Renal cortex interstitium (tissue), 11 donors: ENCODE results near the gene TKT. TPM values are rescaled to one million over a fixed set of nuclear protein-coding genes. Genes with fewer than 3 reads are reported as not detected.

Experiments used
- DNase-seq, 11 donors: peaks; one replicate each; pipeline ENCODE4 v3.0.0-alpha.2; 2013; ENCODE audit warnings: low read depth in 9 of 11, low spot score in 4 of 11; ENCODE audit errors: extremely low read depth in 1 of 11
- polyA plus RNA-seq, 3 donors: library from polyadenylated mRNA; unstranded; fragments of 120-200 nt; gene quantifications; one replicate each; pipeline ENCODE4 v1.2.1, GENCODE V29; 2013; ENCODE audit not compliant: insufficient read length in 3 of 3

The TKT gene
- polyA plus RNA-seq, 3 donors, result 94.9 to 131 (median 113) TPM

DNA sequence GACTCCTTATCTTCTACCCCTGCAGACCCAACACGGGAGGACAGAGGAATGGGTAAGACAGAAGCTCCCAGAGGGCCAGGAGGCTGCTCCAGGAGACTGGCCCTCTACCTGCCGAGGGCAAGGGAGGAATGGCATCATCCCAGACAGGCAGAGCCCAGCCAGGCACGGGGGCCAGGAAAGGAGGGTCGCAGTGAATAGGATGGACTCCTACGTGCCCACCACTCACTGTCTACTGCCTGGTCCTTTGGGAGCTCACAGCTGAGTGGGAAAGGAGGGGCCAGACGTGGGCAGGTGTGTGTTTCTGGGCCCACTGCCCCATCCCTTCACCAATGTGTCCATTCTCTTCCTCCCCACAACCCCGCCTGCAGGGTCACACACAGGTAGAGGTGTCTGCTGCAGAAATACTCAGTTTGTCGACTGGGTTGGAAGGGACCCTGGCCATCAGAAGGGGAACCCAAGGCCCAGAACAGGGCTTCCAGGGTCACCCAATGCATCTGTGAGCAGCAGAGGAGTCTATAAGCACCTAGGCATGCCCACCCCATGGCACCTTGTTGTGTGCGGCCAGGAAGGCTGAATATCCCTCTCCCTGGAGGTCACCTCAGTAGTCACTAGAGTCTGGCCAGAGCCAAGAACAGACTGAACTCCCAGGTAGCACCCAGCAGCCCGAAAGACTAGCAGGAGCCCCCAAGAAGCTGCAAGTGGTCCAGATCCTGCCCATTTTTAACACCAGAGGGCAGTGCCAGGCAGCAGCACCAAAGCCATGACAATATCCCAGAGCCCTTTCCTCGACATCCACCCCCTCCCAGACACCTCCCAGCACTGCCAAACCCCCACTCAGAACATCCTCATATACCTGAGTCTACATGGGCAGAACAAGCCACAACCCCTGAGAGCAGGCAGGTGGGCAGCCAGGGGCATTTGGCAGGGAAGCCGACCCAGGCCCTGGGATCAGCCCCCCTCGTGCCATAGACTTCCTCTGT, 24.0 kb downstream of the TKT start:
- DNase-seq, result no peak

GRCh38 chr3:53230789-53231188, 25.0 kb downstream of the TKT start:
- DNase-seq, result no peak

GRCh38 chr3:53230041-53230621, 25.7 kb downstream of the TKT start:
- no peak for DNase-seq

GRCh38 chr3:53229606-53230005, 26.2 kb downstream of the TKT start:
- no peak for DNase-seq

- DNase-seq, result no peak
These were observed 26.7 kb downstream of the TKT start for GRCh38 chr3:53229171-53229570.

DNA sequence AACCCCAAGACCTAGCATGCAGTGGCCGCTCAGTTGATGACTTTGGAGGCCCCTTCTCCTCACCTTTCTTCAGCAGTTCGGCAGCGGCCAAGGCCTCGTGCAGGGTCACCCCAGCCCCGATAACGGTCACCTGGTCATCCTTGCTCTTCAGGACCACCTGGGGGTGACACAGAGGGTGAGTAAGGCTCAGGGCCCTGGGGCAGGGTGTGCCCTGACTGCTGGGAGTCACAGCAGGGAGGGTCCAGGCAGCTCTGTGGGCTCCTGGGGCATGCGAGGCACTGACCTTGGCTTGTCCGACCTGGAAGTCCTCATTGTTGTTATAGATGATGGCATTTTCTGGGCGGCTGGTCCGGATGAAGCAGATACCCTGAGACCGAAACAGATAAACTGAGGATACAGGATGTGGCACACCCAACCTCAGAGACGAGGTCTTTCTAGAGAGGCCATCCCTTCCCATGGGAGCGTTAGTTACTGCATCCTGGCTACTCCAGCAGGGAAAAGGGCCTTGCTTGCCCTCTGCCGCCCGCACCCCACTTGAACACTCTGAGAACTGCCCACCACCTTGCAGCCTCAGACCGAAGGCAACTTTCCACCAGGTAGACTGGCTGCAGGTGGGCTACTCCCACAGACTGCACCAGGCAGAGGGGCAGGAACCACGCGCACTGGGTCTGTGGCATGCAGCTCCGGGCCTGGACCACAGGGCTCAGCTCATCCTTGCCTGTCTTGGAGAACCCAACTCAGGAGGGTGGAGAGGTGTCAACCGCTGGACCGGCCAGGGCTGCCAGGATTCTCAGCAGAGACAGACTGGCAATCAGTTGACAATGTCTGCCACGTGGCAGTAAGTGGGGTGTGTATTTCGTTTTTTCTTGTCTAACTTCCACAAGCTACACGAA, 27.6 kb downstream of the TKT start:
- no peak for DNase-seq

DNA sequence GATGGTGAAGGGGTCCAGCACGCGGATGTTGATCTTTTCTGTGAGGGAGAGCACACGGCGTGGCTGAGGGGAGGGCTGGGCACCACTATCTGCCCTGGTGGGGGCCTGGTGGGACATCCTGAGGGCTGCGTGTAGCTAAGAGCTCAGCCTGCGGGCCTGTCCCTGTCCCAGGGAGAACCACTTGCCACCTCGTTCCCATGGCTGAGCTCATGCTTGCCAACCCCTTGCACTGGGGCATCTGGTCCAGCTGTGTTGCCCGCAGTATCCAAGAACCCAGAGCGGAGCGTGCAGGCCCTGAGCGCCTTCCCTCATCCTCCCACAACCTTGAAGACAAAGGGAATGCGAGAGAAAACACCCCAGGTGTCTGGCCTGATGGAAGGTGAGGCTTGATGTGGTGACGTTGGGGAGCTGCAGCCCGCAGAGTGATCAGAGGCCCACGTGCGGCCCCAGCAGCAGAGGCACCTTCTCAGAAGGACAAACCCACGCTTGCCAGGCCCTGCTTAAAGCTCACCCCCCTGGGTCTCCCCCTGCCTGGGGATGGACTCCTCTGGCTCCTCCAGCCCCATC, 28.9 kb downstream of the TKT start:
- no peak for DNase-seq

GRCh38 chr3:53226142-53226840, 29.5 kb downstream of the TKT start:
- DNase-seq, result no peak

DNA sequence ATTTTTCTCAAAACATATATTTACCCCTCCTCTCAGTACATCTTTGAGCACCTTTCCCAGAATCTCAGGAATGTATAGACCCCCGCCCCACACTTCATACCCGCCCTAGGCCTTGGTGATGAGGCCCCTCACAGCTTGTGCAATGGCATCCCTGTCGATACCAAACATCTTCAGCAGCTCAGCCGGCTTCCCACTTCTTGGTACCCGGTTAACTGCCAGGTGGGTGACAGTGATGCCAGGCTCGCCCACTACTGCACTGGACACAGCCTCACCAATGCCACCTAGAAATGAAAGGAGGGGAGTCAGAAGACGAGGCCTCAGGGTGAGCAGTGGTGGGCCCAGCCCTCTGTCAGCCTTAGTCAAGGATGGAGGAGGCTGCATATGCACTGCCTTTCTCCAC, 30.2 kb downstream of the TKT start:
- no peak for DNase-seq

GRCh38 chr3:53225181-53225580, 30.6 kb downstream of the TKT start:
- DNase-seq, result no peak

- no peak for DNase-seq
These were observed 31.3 kb downstream of the TKT start for GRCh38 chr3:53224536-53224935.

DNA sequence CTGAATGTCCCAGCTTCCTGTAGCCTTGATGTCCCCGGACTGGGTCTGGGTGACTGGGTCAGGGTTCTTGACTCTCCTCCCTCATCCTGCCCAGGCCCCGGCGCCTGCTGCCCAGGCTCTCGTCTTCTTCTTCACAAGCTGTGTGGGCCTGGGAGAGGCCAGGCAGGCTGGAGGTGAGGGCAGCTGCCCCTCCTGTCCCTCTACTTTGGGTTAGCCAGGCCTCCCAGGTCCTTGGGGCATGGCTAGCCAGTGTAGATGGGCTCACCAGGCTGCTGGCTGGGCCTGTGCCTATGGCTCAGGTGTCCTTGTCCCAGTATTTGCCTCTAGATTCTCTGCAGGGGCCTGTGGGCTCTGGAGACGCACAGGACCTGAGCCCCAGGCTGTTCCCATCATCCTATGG, 31.8 kb downstream of the TKT start:
- DNase-seq, result no peak

- DNase-seq, result no peak
These were observed 32.3 kb downstream of the TKT start for GRCh38 chr3:53223541-53223966.

- no peak for DNase-seq
These were observed 32.8 kb downstream of the TKT start for GRCh38 chr3:53223025-53223424.

DNA sequence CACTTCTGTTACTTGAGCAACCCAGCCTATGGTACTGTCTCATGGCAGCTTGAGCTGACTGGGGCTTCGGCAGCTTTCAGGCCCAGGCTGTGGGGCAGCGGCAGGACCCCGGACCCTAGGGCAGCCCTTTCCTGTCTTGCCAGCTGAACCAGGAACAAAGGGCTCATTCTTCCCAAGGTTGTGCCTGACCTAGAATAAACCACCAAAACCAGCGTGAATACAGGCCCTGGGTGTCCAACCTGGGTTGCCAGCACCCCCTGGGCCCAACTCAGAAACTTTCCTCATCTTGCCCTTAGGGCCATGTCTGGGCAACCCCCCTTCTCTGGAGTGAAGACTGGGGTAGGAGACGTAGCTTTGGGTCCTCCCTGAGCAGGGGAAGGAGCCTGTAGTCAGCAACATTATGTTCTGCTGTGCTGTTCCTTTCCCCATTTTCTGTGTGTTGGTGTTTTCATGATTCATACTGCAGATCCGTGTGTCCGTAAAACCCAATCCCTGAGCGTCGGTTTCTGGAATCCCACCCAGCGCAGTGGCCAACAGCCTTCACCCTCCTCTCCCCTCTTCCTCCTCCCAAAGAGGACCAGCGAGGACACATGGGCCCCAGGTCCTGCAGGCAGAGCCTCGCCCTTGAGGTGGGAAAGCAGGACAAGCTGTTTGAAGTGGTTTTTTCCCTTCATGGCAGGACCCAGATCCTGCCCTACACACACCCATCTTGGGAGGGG, 33.5 kb downstream of the TKT start:
- no peak for DNase-seq

DNA sequence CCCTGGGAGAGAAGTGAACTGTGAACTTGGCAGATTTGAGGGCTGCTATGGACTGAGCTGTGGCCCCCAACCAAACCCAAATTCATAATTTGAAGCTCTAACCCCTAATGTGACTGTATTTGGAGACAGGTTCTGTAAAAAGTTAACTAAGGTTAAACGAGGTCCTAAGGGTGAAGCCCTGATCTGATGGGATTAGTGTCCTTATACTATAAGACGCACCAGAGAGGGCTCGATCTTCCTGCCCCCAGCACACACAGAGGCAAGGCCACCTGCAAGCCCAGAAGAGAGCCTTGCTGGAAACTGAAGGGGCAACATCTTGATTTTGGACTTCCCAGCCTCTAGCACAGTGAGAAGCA, 34.0 kb downstream of the TKT start:
- DNase-seq, result no peak

GRCh38 chr3:53221345-53221744, 34.5 kb downstream of the TKT start:
- DNase-seq, result no peak

DNA sequence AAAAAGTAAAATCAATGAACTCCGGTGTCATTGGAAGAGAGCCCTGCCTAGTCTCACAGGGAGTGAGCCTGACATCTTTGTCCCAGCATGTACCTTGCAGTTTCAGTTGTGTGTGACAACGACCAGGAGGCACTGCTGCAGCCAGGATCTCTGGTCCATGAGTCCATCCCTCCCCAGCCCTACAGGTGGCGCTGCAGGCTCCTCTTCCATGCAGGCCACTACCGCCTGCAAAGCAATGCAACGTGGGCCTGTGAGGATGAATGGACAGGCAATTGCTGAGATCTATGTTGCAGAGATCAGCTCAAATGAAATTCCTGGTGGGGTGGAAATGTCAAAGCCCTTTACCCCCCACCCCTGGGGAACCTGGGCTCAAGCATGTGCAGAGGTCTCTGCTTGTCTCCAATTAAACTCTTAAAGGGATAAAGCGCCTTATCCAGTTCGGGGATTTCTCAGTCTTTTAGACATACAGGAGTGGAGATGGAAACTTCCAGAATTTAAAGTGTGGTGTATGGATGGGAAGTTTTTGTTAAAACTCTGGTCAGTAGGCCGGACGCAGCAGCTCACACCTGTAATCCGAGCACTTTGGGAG, 35.8 kb downstream of the TKT start:
- peak; percentile 33 to 75 (median 64) for DNase-seq
